SU-DHL-6 (cell line): Measurements from ENCODE around the gene ECT2.

ENCODE experiments used
- EZH2phosphoT487 ChIP-seq: fragments of 200-600 bp; sonication (generic), shearing (Covaris generic); conservative IDR thresholded peaks from 2 replicates; pipeline ENCODE4 v1.6.1; 2018; ENCODE audit warnings: mild to moderate bottlenecking, antibody characterized with exemption, low read length, moderate library complexity, mixed read lengths
- TF ChIP-seq, protein P1 (sequence below): fragments of 200-600 bp; sonication (generic); IDR thresholded peaks from one replicate; pipeline ENCODE4 v1.5.1; 2017; ENCODE audit warnings: antibody characterized with exemption, mild to moderate bottlenecking, low read length, moderate library complexity; ENCODE audit not compliant: insufficient read depth, poor library complexity, severe bottlenecking

DNA sequence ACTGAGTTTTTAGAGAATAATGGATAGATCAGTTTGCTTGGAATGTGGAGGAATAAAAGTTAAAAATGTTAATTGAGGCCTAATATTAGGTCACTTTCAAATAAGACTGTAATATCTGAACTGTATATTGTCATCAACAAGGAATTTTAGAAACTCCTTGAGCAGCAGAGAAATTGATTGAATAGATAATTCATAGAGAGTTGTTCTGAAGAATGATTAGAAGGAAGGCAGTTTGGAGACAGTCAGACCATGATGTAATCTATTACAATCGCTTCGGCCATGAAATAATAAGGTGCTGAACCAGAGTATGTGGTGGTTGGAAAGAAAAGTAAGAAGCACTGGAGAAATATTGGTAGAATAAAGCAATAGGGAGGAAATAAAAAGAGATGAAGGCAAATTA, 15.7 kb downstream of the ECT2 start:
- TF ChIP-seq, protein P1, sequence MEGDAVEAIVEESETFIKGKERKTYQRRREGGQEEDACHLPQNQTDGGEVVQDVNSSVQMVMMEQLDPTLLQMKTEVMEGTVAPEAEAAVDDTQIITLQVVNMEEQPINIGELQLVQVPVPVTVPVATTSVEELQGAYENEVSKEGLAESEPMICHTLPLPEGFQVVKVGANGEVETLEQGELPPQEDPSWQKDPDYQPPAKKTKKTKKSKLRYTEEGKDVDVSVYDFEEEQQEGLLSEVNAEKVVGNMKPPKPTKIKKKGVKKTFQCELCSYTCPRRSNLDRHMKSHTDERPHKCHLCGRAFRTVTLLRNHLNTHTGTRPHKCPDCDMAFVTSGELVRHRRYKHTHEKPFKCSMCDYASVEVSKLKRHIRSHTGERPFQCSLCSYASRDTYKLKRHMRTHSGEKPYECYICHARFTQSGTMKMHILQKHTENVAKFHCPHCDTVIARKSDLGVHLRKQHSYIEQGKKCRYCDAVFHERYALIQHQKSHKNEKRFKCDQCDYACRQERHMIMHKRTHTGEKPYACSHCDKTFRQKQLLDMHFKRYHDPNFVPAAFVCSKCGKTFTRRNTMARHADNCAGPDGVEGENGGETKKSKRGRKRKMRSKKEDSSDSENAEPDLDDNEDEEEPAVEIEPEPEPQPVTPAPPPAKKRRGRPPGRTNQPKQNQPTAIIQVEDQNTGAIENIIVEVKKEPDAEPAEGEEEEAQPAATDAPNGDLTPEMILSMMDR = no peak
- TF ChIP-seq EZH2phosphoT487 = no peak
